GM12872 (cell line): ENCODE data around the gene TNFRSF18.

Experiments
- TF ChIP-seq, protein P1 (sequence below): IDR thresholded peaks from 3 replicates; pipeline ENCODE4 v1.5.1; 2011; ENCODE audit warnings: low read depth, mild to moderate bottlenecking, low read length, moderate library complexity; ENCODE audit not compliant: insufficient read depth

The TNFRSF18 gene

DNA sequence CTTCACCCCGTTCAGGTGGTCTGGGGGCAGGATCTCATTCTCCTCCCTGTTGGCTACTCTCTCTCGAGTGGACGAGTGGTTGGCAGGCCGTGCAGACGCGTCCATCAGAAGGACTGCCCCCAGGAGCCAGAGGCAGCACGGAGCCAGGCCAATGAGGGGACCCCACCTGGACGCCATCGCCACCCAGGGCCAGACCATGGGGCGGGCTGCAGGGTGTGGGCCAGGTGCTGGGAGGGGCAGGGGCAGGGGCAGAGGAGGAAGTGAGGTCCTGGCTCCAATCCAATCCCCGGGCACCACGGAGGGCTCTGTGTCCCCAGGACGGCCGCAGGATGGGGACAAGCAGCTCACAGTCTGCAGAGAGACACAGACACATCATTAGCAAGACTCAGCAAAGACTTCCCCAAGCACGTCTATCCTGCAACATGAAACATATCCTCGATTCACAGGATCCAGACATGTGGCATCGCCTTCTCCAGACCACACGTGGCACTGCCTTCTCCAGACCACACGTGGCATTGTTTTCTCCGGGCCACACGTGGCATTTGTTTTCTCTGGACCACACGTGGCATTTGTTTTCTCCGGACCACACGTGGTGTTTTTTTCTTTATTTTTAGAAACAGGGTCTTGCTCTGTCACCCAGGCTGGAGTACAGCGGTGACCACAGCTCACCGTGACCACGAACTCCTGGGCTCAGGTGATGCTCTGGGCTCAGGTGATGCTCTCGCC lies 22.4 kb upstream of the TNFRSF18 start:
- TF ChIP-seq, protein P1, sequence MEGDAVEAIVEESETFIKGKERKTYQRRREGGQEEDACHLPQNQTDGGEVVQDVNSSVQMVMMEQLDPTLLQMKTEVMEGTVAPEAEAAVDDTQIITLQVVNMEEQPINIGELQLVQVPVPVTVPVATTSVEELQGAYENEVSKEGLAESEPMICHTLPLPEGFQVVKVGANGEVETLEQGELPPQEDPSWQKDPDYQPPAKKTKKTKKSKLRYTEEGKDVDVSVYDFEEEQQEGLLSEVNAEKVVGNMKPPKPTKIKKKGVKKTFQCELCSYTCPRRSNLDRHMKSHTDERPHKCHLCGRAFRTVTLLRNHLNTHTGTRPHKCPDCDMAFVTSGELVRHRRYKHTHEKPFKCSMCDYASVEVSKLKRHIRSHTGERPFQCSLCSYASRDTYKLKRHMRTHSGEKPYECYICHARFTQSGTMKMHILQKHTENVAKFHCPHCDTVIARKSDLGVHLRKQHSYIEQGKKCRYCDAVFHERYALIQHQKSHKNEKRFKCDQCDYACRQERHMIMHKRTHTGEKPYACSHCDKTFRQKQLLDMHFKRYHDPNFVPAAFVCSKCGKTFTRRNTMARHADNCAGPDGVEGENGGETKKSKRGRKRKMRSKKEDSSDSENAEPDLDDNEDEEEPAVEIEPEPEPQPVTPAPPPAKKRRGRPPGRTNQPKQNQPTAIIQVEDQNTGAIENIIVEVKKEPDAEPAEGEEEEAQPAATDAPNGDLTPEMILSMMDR: no peak

DNA sequence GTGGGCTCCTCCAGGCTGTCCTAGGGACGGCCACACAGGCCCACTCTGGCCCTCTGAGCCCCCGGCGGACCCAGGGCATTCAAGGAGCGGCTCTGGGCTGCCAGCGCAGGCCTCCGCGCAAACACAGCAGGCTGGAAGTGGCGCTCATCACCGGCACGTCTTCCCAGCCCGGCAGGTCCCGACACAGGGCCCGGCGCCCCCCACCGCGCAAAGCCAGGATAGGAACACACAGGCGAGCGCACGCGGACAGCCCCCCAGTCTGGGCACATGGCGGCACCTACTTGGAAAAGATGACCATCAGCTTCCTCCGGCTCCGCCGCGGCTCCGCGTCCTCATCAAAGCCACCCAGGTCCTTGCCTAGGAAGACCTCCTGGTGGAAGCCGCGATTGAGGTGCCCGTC lies 21.8 kb upstream of the TNFRSF18 start:
- TF ChIP-seq, protein P1: no peak

DNA sequence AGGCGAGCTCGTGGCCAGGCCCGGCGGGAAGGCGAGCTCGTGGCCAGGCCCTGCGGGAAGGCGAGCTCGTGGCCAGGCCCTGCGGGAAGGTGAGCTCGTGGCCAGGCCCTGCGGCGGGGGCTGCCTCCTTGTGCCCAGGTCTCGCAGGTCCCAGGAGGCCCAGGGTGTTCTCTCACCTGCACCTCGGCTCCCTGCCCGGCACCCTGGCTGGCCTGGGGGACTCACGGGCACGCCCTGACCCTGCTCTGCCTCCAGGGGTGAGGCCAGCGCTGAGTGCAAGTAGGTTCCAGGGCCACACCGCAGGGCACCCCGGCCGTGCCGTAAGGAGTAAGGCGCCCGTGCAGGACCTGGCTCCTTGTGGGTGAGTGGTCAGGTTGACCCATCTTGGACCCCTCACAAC lies 21.0 kb upstream of the TNFRSF18 start:
- TF ChIP-seq, protein P1: no peak

DNA sequence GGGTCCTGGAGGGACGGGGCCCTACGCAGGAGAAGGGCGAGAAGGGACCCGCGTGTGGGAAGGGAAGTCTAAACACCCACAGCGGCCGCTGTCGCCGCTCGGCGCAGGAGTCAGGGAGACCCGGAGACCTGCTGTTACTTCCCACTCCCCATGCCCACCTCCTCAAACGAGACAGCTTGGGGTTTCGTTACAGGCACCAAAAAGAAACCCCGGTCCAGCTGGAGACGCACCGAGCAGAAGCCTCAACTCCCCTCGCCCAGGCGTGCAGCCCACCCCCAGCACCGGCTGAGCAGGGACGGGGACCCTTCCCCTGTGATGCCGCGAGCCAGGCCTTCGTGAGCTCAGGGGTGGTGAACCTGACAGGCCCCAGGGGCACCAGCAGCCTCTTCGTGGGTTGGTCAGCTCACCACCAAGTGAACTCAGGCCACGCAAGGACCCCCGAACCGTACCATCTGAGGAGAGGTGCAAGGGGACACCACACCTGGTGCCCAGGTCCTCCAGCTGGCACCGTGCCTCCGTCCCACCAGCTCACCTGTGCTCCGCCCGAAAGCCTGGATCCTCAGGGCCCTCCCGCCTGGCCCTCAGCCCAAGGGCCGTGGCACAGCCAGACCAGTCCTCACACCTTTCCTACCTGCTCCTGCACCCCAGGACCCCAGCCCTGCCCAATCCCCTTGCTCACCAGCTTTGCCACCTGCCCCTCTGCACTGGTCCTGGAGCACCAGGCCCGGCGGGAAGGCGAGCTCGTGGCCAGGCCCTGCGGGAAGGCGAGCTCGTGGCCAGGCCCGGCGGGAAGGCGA lies 20.4 kb upstream of the TNFRSF18 start:
- TF ChIP-seq, protein P1: no peak

DNA sequence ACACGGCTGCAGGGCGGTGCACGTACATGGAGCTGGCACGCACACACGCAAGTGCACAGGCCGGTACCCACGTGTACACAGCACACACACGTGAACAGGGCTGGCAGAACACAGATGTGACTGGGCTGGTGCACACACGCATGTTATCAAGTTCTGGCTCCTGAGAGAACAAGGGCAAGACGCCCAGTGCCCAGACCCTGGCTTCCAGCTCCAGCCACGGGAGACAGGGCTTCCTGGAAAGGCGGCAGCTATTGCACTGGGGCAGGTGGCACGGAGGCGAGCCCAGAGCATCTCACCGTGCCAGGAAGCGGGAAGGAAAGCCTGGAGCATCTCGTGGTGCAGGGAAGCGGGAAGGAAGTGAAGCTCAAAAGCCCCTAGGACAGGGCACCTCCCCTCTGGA lies 19.5 kb upstream of the TNFRSF18 start:
- TF ChIP-seq, protein P1: no peak

DNA sequence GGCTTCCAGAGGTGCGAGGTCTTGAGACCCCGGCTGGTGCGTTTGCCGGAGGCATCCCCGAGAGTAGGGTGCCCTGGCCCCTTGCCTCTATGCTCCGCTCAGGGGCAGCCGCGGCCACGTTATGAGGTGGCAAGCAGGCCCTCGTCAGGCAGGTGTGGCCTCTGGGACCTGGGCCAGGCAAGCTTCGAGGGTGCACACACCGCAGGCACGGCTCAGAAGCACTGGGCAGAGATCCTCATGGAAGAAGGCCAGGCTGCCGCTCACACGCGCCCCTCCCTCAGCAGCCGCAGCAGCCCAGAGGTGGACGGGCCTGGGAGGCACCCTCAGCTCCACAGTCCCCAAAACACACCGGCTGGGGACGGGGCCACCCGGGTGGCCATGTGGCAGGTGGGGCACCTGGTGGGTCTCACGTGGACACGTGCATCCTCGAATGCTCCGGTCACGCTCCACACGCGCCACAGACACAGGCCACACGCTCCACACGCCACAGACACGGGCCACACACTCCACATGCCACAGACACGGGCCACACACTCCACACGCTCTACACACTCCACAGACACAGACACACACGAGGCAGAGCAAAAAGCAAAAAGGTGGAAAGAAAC lies 18.9 kb upstream of the TNFRSF18 start:
- TF ChIP-seq, protein P1: no peak

DNA sequence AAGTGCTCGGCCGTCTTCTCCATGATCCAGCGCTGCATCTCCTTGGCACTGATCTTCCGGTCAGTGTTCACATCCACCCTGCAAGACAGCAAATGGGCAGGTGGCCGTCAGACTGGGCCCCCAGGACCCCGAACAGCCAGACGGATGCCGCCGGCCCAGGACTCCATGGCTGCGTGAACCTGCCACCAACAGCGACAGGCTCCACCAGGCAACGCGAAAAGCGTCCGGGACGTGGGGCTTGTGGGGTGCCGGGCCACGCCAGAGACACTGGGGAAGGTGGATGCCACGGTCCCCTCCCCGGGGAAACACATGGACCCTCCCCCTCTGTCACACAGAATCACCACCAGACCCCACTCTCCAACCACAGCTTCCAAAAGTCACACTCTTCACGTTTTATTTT lies 17.5 kb upstream of the TNFRSF18 start:
- TF ChIP-seq, protein P1: no peak
